WTC11 (cell line): ENCODE data around the gene SYNCRIP. TPM values are rescaled to one million over a fixed set of nuclear protein-coding genes. Genes with fewer than 3 reads are reported as not detected.
A peak's percentile ranks its signal among the peaks of the same experiment; 100 is the strongest.

Source experiments
- ATAC-seq: fragments of 200-7000 bp; cut with Tn5 transposase; 2 replicates; pipeline ENCODE4 v1.10.0; 2021; ENCODE audit warnings: mild to moderate bottlenecking, moderate library complexity
- CTCF ChIA-PET: fragments of 300-600 bp; sonication (Branson Sonifier 250); formaldehyde crosslinking; loops from one replicate; lab custom pipeline; 2021; ENCODE audit warnings: antibody characterized with exemption; lab: Charles Lee
- POLR2A ChIA-PET: fragments of 350-600 bp; sonication (Branson Sonifier 250); formaldehyde crosslinking; loops from one replicate; lab custom pipeline; 2021; ENCODE audit warnings: antibody characterized with exemption; lab: Charles Lee
- DNase-seq: peaks from one replicate; pipeline ENCODE4 v3.0.0; 2021; ENCODE audit warnings: low spot score
- H3K27ac Mint-ChIP-seq: 2 replicates; pipeline ENCODE4 v1.8.0; 2021; ENCODE audit warnings: mixed read lengths
- H3K27me3 Mint-ChIP-seq: 2 replicates; pipeline ENCODE4 v1.8.0; 2021; ENCODE audit warnings: low read depth, mild to moderate bottlenecking, moderate library complexity, mixed read lengths
- H3K36me3 Mint-ChIP-seq: 2 replicates; pipeline ENCODE4 v1.8.0; 2021; ENCODE audit warnings: mixed read lengths
- H3K4me1 Mint-ChIP-seq: 2 replicates; pipeline ENCODE4 v1.8.0; 2022; ENCODE audit warnings: mixed read lengths
- H3K4me3 Mint-ChIP-seq: 2 replicates; pipeline ENCODE4 v1.8.0; 2021; ENCODE audit warnings: mild to moderate bottlenecking, moderate library complexity, mixed read lengths
- H3K9me3 Mint-ChIP-seq: 2 replicates; pipeline ENCODE4 v1.8.0; 2021; ENCODE audit warnings: mixed read lengths
- EMX1 ChIP-seq: fragments of 250-450 bp; sonication (Bioruptor Pico); IDR thresholded peaks from 2 replicates; pipeline ENCODE4 v1.8.0; 2021; ENCODE audit warnings: mild to moderate bottlenecking
- ESRRA ChIP-seq: sonication (generic); formaldehyde crosslinking; IDR thresholded peaks from 2 replicates; pipeline ENCODE4 v1.8.1; 2022; ENCODE audit warnings: mild to moderate bottlenecking, missing genetic modification reagents, borderline replicate concordance
- NFATC4 ChIP-seq: fragments of 250-450 bp; sonication (Bioruptor Pico); IDR thresholded peaks from 2 replicates; pipeline ENCODE4 v1.9.0; 2021; ENCODE audit warnings: mild to moderate bottlenecking
- OVOL2 ChIP-seq: fragments of 250-450 bp; sonication (Bioruptor Pico); IDR thresholded peaks from 2 replicates; pipeline ENCODE4 v1.9.0; 2021; ENCODE audit warnings: mild to moderate bottlenecking, borderline replicate concordance
- PRRX2 ChIP-seq: fragments of 250-450 bp; sonication (Bioruptor Pico); IDR thresholded peaks from 2 replicates; pipeline ENCODE4 v1.8.0; 2021; ENCODE audit warnings: mild to moderate bottlenecking
- RORB ChIP-seq: fragments of 250-450 bp; sonication (Bioruptor Pico); IDR thresholded peaks from 2 replicates; pipeline ENCODE4 v1.9.0; 2021; ENCODE audit warnings: mild to moderate bottlenecking
- ZNF416 ChIP-seq: fragments of 250-450 bp; sonication (Bioruptor Pico); IDR thresholded peaks from 2 replicates; pipeline ENCODE4 v1.9.0; 2021; ENCODE audit warnings: mild to moderate bottlenecking, inconsistent platforms
- ZNF671 ChIP-seq: fragments of 250-450 bp; sonication (Bioruptor Pico); IDR thresholded peaks from 2 replicates; pipeline ENCODE4 v1.8.0; 2021; ENCODE audit warnings: mild to moderate bottlenecking
- total RNA-seq: library from RNA; stranded (reverse); gene quantifications from 3 replicates; pipeline ENCODE4 v1.2.3, GENCODE V29; 2021
- TF ChIP-seq, protein P1 (sequence below): fragments of 200-600 bp; IDR thresholded peaks from 2 replicates; pipeline ENCODE4 v1.8.0; 2022; ENCODE audit warnings: antibody characterized with exemption
- TF ChIP-seq, protein P2 (sequence below): fragments of 250-450 bp; sonication (Bioruptor Pico); IDR thresholded peaks from 2 replicates; pipeline ENCODE4 v1.8.0; 2021; ENCODE audit warnings: mild to moderate bottlenecking
- TF ChIP-seq, protein P3 (sequence below): fragments of 250-450 bp; sonication (Bioruptor Pico); IDR thresholded peaks from 2 replicates; pipeline ENCODE4 v1.9.0; 2021; ENCODE audit warnings: mild to moderate bottlenecking
- TF ChIP-seq, protein P4 (sequence below): sonication (generic); formaldehyde crosslinking; IDR thresholded peaks from 2 replicates; pipeline ENCODE4 v1.8.1; 2022; ENCODE audit warnings: low read depth, mild to moderate bottlenecking, moderate library complexity, missing genetic modification reagents, borderline replicate concordance

SYNCRIP gene
- total RNA-seq, 1 experiment from 2014 or later: 150 TPM

DNA sequence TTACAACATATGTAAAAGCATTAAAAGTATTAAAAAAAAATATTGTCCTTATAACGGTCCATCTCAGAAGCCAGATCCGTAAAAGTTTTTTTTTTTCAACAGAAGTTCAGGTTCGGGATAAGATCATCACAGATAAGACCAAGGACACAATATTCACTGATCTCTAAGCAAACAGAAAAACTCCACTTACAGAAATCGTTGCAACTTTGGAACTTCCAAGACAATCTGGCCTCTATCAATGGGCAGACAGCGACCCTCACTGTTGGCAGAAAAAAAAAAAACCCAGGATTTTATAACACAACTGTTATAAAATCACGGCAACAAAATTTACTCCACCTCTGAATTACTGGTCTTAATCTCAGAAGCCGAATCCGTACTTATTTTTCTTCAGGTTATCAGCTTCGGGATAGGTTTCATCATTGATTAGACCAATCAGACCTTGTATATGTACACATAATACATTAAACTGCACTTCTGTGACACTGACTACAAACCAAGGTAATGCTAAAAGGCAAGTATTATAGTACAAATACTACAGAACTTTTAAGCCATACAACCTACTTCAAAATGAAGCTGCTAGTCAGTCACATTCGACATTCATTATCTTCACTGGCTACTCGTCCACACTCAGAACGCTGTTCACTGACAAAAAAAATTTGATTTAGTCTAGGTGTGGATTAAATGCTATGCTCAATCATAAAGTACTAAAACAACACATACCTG, 34.7 kb upstream of the SYNCRIP start (continued):
- TF ChIP-seq, protein P1, sequence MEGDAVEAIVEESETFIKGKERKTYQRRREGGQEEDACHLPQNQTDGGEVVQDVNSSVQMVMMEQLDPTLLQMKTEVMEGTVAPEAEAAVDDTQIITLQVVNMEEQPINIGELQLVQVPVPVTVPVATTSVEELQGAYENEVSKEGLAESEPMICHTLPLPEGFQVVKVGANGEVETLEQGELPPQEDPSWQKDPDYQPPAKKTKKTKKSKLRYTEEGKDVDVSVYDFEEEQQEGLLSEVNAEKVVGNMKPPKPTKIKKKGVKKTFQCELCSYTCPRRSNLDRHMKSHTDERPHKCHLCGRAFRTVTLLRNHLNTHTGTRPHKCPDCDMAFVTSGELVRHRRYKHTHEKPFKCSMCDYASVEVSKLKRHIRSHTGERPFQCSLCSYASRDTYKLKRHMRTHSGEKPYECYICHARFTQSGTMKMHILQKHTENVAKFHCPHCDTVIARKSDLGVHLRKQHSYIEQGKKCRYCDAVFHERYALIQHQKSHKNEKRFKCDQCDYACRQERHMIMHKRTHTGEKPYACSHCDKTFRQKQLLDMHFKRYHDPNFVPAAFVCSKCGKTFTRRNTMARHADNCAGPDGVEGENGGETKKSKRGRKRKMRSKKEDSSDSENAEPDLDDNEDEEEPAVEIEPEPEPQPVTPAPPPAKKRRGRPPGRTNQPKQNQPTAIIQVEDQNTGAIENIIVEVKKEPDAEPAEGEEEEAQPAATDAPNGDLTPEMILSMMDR: no peak
- peak; percentile 67; the same call in 1 of the 2 replicates for TF ChIP-seq RORB (CRISPR knock-in tag)
- TF ChIP-seq, protein P2, sequence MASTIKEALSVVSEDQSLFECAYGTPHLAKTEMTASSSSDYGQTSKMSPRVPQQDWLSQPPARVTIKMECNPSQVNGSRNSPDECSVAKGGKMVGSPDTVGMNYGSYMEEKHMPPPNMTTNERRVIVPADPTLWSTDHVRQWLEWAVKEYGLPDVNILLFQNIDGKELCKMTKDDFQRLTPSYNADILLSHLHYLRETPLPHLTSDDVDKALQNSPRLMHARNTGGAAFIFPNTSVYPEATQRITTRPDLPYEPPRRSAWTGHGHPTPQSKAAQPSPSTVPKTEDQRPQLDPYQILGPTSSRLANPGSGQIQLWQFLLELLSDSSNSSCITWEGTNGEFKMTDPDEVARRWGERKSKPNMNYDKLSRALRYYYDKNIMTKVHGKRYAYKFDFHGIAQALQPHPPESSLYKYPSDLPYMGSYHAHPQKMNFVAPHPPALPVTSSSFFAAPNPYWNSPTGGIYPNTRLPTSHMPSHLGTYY: peak; percentile 37; the same call in 1 of the 2 replicates

DNA sequence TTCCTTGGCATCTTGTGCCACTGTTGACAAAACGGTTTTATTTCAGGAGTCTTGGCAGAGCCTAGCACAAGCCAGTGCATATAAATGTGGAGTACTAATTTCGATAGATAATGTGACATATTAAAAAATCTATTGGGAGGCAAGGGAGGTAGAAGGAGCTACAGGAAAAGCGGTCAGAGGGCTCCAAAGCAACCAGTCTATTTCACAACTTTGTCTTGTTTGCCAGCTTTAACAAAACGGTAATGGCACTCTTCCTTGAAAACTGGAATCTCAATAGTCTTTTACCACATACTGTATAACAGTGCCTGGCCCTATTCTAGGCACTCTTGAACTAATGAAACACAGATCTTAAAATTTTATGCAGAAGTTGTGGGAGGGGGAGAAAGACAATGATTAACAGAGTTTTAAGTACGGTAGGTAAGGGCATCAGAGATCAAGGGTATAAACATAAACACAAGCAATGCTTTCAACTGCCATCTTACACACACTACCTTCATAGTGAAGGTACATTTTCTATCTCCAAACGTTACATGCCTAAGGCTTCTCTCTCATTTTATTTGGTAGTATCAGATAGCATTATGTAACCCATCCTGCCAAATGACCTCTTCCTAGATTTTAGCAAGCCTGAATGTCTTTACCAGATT, 33.5 kb upstream of the SYNCRIP start:
- Mint-ChIP-seq H3K4me3 (peak overlapping the region; percentile 96), H3K36me3 (peaks cover 57% of the 10 kb centered on the region), H3K9me3 (no peaks in the 10 kb centered on the region), H3K27me3 (peaks cover 3% of the 10 kb centered on the region; the same call in 1 of the 2 replicates), H3K4me1 (peaks cover 56% of the 10 kb centered on the region), H3K27ac (peak overlapping the region; percentile 87)
- no peak for ATAC-seq
- TF ChIP-seq, protein P3, sequence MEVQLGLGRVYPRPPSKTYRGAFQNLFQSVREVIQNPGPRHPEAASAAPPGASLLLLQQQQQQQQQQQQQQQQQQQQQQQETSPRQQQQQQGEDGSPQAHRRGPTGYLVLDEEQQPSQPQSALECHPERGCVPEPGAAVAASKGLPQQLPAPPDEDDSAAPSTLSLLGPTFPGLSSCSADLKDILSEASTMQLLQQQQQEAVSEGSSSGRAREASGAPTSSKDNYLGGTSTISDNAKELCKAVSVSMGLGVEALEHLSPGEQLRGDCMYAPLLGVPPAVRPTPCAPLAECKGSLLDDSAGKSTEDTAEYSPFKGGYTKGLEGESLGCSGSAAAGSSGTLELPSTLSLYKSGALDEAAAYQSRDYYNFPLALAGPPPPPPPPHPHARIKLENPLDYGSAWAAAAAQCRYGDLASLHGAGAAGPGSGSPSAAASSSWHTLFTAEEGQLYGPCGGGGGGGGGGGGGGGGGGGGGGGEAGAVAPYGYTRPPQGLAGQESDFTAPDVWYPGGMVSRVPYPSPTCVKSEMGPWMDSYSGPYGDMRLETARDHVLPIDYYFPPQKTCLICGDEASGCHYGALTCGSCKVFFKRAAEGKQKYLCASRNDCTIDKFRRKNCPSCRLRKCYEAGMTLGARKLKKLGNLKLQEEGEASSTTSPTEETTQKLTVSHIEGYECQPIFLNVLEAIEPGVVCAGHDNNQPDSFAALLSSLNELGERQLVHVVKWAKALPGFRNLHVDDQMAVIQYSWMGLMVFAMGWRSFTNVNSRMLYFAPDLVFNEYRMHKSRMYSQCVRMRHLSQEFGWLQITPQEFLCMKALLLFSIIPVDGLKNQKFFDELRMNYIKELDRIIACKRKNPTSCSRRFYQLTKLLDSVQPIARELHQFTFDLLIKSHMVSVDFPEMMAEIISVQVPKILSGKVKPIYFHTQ (CRISPR knock-in tag): peak; percentile 37; the same call in 1 of the 2 replicates
- TF ChIP-seq ZNF416 (0 out of 2 replicates have a peak, but pooled peaks have one; percentile 49), NFATC4 (CRISPR knock-in tag) (peak; percentile 64), ZNF671 (CRISPR knock-in tag) (peak; percentile 79; the same call in 1 of the 2 replicates), OVOL2 (no peak), RORB (CRISPR knock-in tag) (peak; percentile 75), PRRX2 (CRISPR knock-in tag) (0 out of 2 replicates have a peak, but pooled peaks have one; percentile 17)
- TF ChIP-seq, protein P4, sequence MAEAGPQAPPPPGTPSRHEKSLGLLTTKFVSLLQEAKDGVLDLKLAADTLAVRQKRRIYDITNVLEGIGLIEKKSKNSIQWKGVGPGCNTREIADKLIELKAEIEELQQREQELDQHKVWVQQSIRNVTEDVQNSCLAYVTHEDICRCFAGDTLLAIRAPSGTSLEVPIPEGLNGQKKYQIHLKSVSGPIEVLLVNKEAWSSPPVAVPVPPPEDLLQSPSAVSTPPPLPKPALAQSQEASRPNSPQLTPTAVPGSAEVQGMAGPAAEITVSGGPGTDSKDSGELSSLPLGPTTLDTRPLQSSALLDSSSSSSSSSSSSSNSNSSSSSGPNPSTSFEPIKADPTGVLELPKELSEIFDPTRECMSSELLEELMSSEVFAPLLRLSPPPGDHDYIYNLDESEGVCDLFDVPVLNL (CRISPR knock-in tag): no peak
- ChIA-PET CTCF (no interaction called here), POLR2A (interaction anchor here (0.6 to 7.6 kb wide), 4 partner anchors 22 to 41 kb away, joined by 3 to 76 read pairs (median 8); partner anchors contain the start of gene SYNCRIP)
- DNase-seq: no peak

DNA sequence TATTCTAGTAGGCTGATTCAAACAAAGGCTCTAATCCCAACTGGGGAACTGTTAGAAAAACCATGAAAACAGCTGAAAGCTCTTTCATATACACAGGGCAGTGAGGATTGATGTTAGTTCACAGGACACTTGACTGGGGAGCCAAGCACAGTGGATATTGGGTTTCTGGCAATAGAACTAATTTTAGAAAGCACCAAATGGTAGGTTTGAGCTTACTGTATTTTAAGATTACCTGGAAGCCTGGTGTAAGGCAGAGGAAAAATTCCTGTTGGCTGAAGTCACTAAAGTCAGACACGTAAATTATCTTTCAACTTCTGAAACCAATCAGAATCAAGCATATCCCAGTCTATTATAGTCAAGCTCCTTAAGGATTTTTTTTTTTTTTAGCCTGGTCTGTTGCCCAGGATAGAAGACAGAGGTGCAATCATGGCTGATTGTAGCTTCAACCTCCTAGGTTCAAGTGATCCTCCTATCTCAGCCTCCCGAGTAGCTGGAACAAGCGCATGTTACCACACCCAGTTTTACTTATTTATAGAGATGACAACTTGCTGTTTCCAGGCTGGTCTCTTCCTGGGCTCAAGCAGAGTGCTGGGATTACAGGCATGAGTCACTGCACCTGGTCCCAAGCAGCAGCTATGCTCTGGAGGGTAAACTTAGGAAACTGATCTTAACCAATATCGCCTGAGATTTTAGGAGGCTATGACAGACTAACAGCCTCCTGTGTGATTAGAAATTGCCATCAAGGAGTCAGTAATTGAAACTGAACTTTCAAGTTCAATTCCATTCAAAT, 32.5 kb upstream of the SYNCRIP start:
- peak overlapping the region; percentile 87 for H3K27ac Mint-ChIP-seq
- no peak for DNase-seq

More for the DNA sequence above, 32.5 kb upstream of the SYNCRIP start:
- no peak for ATAC-seq
- Mint-ChIP-seq H3K4me3 (peak overlapping the region; percentile 96), H3K27me3 (peaks cover 3% of the 10 kb centered on the region; the same call in 1 of the 2 replicates), H3K4me1 (peaks cover 60% of the 10 kb centered on the region), H3K36me3 (peaks cover 57% of the 10 kb centered on the region), H3K9me3 (no peaks in the 10 kb centered on the region)
- ChIA-PET POLR2A (interaction anchor here (0.6 to 7.6 kb wide), 3 partner anchors 21 to 36 kb away, joined by 3 to 76 read pairs (median 3); partner anchors contain the start of gene SYNCRIP), CTCF (no interaction called here)
- TF ChIP-seq, protein P2: peak; percentile 84; the same call in 1 of the 2 replicates
- TF ChIP-seq PRRX2 (CRISPR knock-in tag) (0 out of 2 replicates have a peak, but pooled peaks have one; percentile 58), ESRRA (CRISPR knock-in tag) (no peak), EMX1 (CRISPR knock-in tag) (peak; percentile 71)
- TF ChIP-seq, protein P3 (CRISPR knock-in tag): peak; percentile 91; the same call in 1 of the 2 replicates
